Measurements from ENCODE around the gene REV3L. TPM values are rescaled to one million over a fixed set of nuclear protein-coding genes. Genes with fewer than 3 reads are reported as not detected.

The REV3L gene
- total and polyA plus RNA-seq, 9 of the 15 experiments (the other 6 are each of a cell fraction or from before 2014, with no cell fraction given), result 5.5 to 24.4 (median 14.4) TPM

DNA sequence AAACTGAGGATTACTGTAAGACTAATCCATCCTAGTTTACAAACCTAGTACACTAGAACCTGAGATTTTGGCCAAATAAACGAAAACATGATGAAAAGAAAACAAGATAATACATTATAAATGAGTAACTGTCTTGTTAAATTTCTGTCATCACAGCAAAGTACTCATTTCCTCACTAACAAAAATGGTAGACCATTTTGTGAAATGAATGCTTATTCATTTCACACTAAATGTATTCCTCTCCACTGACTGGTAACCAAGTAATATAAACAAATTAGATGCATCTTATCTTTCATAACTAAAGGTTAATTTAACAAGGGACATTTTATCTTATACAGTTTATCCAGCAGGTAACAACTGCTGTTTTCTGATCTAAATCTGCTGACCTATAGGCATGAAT lies 143.7 kb downstream of the REV3L start:
- Histone ChIP-seq H3K27ac (ENCODE audit: extremely low read depth, low read depth, low read length) (no peak overlapping the region), H3K79me2 (ENCODE audit: control insufficient read depth, insufficient read depth, low read length) (no peaks in the 10 kb centered on the region), H3K4me3 (no peak overlapping the region), H3K9me1 (ENCODE audit: control insufficient read depth, insufficient read depth, low read length) (no peaks in the 10 kb centered on the region), H3K4me2 (ENCODE audit: insufficient read depth, low read length) (no peak overlapping the region), H4K20me1 (replicated peaks; ENCODE audit: control insufficient read depth, insufficient read depth, low read length) (no peaks in the 10 kb centered on the region), H3K36me3 (ENCODE audit: control insufficient read depth, insufficient read depth, low read length) (peaks cover 38% of the 10 kb centered on the region; the same call in 2 of the 3 replicates), H3K9ac (ENCODE audit: insufficient read depth in 1 of 2, low read depth in 2 of 2, low read length in 2 of 2) (no peak overlapping the region), H3K9me3 (replicated peaks; ENCODE audit: control insufficient read depth, insufficient read depth, low read depth, low read length) (no peaks in the 10 kb centered on the region), H3K27me3 (ENCODE audit: control insufficient read depth in 2 of 2, insufficient read depth in 2 of 2, low read length in 2 of 2) (no peaks in the 10 kb centered on the region), H3K4me1 (replicated peaks in 1 of 2; ENCODE audit: control insufficient read depth in 2 of 2, insufficient read depth in 2 of 2, low read length in 2 of 2) (no peaks in the 10 kb centered on the region), H2AFZ (ENCODE audit: low read depth, low read length) (no peak overlapping the region)
- CTCF ChIA-PET (ENCODE audit: low intra/inter-chr PET ratio), result no interaction called here
- intact Hi-C loops (cut with micrococcal nuclease) (no loop called here), in situ Hi-C loops (cut with MboI) (no loop called here)
- no peak for ATAC-seq
- no peak for DNase-seq (ENCODE audit: extremely low read depth in 1 of 4, low spot score in 3 of 4)
- FAIRE-seq, result no peak
- POLR2A ChIA-PET, result no interaction called here
- WGBS (ENCODE audit: insufficient coverage, low coverage, missing lambda C conversion rate), result 27% methylated on average over 1 of the region's 1 CpG
- BruUV-seq (replicated peaks), result no TSS peak
- TF ChIP-seq, protein P1, sequence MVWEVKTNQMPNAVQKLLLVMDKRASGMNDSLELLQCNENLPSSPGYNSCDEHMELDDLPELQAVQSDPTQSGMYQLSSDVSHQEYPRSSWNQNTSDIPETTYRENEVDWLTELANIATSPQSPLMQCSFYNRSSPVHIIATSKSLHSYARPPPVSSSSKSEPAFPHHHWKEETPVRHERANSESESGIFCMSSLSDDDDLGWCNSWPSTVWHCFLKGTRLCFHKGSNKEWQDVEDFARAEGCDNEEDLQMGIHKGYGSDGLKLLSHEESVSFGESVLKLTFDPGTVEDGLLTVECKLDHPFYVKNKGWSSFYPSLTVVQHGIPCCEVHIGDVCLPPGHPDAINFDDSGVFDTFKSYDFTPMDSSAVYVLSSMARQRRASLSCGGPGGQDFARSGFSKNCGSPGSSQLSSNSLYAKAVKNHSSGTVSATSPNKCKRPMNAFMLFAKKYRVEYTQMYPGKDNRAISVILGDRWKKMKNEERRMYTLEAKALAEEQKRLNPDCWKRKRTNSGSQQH (CRISPR knock-in tag; IDR thresholded peaks at IDR 0.05), result no peak
- TF ChIP-seq BCL6 (CRISPR knock-in tag; IDR thresholded peaks at IDR 0.05) (no peak), ZNF197 (CRISPR knock-in tag; IDR thresholded peaks at IDR 0.05; ENCODE audit: low read depth) (no peak), ZNF76 (CRISPR knock-in tag; IDR thresholded peaks at IDR 0.05; ENCODE audit: borderline replicate concordance) (no peak), EHMT2 (IDR thresholded peaks at IDR 0.05) (no peak), ZNF77 (CRISPR knock-in tag; IDR thresholded peaks at IDR 0.05) (no peak), MXD1 (CRISPR knock-in tag; IDR thresholded peaks at IDR 0.05; ENCODE audit: borderline replicate concordance, poor library complexity, severe bottlenecking) (no peak), EZH2 (IDR thresholded peaks at IDR 0.05; ENCODE audit: borderline replicate concordance, low read depth, low read length) (no peak)
- TF ChIP-seq, protein P2, sequence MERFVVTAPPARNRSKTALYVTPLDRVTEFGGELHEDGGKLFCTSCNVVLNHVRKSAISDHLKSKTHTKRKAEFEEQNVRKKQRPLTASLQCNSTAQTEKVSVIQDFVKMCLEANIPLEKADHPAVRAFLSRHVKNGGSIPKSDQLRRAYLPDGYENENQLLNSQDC (CRISPR knock-in tag; IDR thresholded peaks at IDR 0.05), result no peak
- TF ChIP-seq, protein P3, sequence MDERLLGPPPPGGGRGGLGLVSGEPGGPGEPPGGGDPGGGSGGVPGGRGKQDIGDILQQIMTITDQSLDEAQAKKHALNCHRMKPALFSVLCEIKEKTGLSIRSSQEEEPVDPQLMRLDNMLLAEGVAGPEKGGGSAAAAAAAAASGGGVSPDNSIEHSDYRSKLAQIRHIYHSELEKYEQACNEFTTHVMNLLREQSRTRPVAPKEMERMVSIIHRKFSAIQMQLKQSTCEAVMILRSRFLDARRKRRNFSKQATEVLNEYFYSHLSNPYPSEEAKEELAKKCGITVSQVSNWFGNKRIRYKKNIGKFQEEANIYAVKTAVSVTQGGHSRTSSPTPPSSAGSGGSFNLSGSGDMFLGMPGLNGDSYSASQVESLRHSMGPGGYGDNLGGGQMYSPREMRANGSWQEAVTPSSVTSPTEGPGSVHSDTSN (CRISPR knock-in tag; IDR thresholded peaks at IDR 0.05; ENCODE audit: low read depth), result no peak
- TF ChIP-seq, protein P3 (tag; conservative IDR thresholded peaks at IDR 0.05; ENCODE audit: low read depth), result no peak
